Activated CD8-positive, alpha-beta memory T cell treated with anti-CD3 and anti-CD28 coated beads for 1 hour (primary cell): Measurements from ENCODE around the gene MVD.
"Not testable (repeated sequence)": the region's sequence is repeated elsewhere in the genome, so short reads cannot be mapped to it uniquely, and the experiment has no call there.

Experiments
- DNase-seq, 2 donors: peaks; one replicate each; pipeline ENCODE4 v3.0.0-alpha.2; 2020; ENCODE audit warnings: low read depth in 1 of 2; ENCODE audit errors: extremely low read depth in 1 of 2

MVD gene

GRCh38 chr16:88681709-88682451 lies 19.0 kb upstream of the MVD start:
- no peak for DNase-seq

- no peak for DNase-seq
Observed at GRCh38 chr16:88681084-88681680, 18.3 kb upstream of the MVD start.

- no peak for DNase-seq
Observed at GRCh38 chr16:88680554-88681083, 17.7 kb upstream of the MVD start.

GRCh38 chr16:88678224-88678979 lies 15.5 kb upstream of the MVD start:
- no peak for DNase-seq

GRCh38 chr16:88677721-88678120 lies 14.8 kb upstream of the MVD start:
- DNase-seq: no peak

- no peak for DNase-seq
Observed at GRCh38 chr16:88676502-88677242, 13.8 kb upstream of the MVD start.

- DNase-seq: no peak
Observed at GRCh38 chr16:88673716-88674379, 11.0 kb upstream of the MVD start.

GRCh38 chr16:88672776-88673175 lies 9.9 kb upstream of the MVD start:
- no peak for DNase-seq

GRCh38 chr16:88671806-88672205 lies 8.9 kb upstream of the MVD start:
- DNase-seq: no peak

- DNase-seq: no peak
Observed at GRCh38 chr16:88669980-88670379, 7.1 kb upstream of the MVD start.

- DNase-seq: not testable (repeated sequence)
Observed at GRCh38 chr16:88669493-88669892, 6.6 kb upstream of the MVD start.

GRCh38 chr16:88667461-88667860 lies 4.6 kb upstream of the MVD start:
- no peak for DNase-seq

GRCh38 chr16:88665570-88665969 lies 2.7 kb upstream of the MVD start:
- no peak for DNase-seq

GRCh38 chr16:88665148-88665547 lies 2.3 kb upstream of the MVD start:
- no peak for DNase-seq

- DNase-seq: no peak
Observed at GRCh38 chr16:88662222-88662842, 559 bp downstream of the MVD start.

- DNase-seq: no peak
Observed at GRCh38 chr16:88661468-88661867, 1.4 kb downstream of the MVD start.

GRCh38 chr16:88659160-88659559 lies 3.7 kb downstream of the MVD start:
- no peak for DNase-seq

- no peak for DNase-seq
Observed at GRCh38 chr16:88658714-88659113, 4.2 kb downstream of the MVD start.

- DNase-seq: no peak
Observed at GRCh38 chr16:88657371-88657770, 5.5 kb downstream of the MVD start.
